ENCODE results near the gene ADPRHL1.

ADPRHL1 gene

GRCh38 chr13:113452942-113453901 lies at the start of gene ADPRHL1:
ADPRHL1 (minus strand) TSS chr13:113453488; CDS start chr13:113453437, 51 bp downstream.
- H3K27ac ChIP-seq (ENCODE audit: low read length) = no peak within 1 kb of the TSS
- no peak within 1 kb of the TSS for H3K4me3 ChIP-seq (ENCODE audit: low read length)
- H3K9me3 ChIP-seq (ENCODE audit: control insufficient read depth, low read depth, low read length) = no peaks in the 10 kb centered on the region

GRCh38 chr13:113502686-113503085 lies 49.4 kb upstream of the ADPRHL1 start:
- H3K4me3 ChIP-seq (ENCODE audit: low read length) = no peak overlapping the region
- H3K9me3 ChIP-seq (ENCODE audit: control insufficient read depth, low read depth, low read length) = no peaks in the 10 kb centered on the region
- H3K27ac ChIP-seq (ENCODE audit: low read length) = no peak overlapping the region
- no peaks in the 10 kb centered on the region for H3K4me1 ChIP-seq (ENCODE audit: control insufficient read depth, low read depth, low read length)
- H3K36me3 ChIP-seq (ENCODE audit: control insufficient read depth, low read depth, low read length) = peaks cover 65% of the 10 kb centered on the region
- H3K27me3 ChIP-seq (ENCODE audit: control insufficient read depth, insufficient read depth, low read length) = no peaks in the 10 kb centered on the region
- no peak overlapping the region for H3K9ac ChIP-seq (ENCODE audit: low read length)

More at GRCh38 chr13:113452942-113453901, at the start of gene ADPRHL1:
- Histone ChIP-seq H3K9ac (ENCODE audit: low read length) (no peak within 1 kb of the TSS), H3K4me1 (ENCODE audit: control insufficient read depth, low read depth, low read length) (no peaks in the 10 kb centered on the region), H3K27me3 (ENCODE audit: control insufficient read depth, insufficient read depth, low read length) (no peaks in the 10 kb centered on the region), H3K36me3 (ENCODE audit: control insufficient read depth, low read depth, low read length) (peaks cover 37% of the 10 kb centered on the region)

GRCh38 chr13:113500530-113501265 lies 47.4 kb upstream of the ADPRHL1 start:
- no peak overlapping the region for H3K27ac ChIP-seq (ENCODE audit: low read length)
- no peak overlapping the region for H3K4me3 ChIP-seq (ENCODE audit: low read length)
- H3K27me3 ChIP-seq (ENCODE audit: control insufficient read depth, insufficient read depth, low read length) = no peaks in the 10 kb centered on the region
- H3K4me1 ChIP-seq (ENCODE audit: control insufficient read depth, low read depth, low read length) = peaks cover under 1% of the 10 kb centered on the region
- peaks cover 74% of the 10 kb centered on the region for H3K36me3 ChIP-seq (ENCODE audit: control insufficient read depth, low read depth, low read length)
- no peak overlapping the region for H3K9ac ChIP-seq (ENCODE audit: low read length)
- no peaks in the 10 kb centered on the region for H3K9me3 ChIP-seq (ENCODE audit: control insufficient read depth, low read depth, low read length)

- Histone ChIP-seq H3K4me1 (ENCODE audit: control insufficient read depth, low read depth, low read length) (peaks cover 8% of the 10 kb centered on the region), H3K27me3 (ENCODE audit: control insufficient read depth, insufficient read depth, low read length) (no peaks in the 10 kb centered on the region), H3K9me3 (ENCODE audit: control insufficient read depth, low read depth, low read length) (no peaks in the 10 kb centered on the region), H3K4me3 (ENCODE audit: low read length) (no peak overlapping the region), H3K9ac (ENCODE audit: low read length) (no peak overlapping the region), H3K36me3 (ENCODE audit: control insufficient read depth, low read depth, low read length) (peaks cover 68% of the 10 kb centered on the region), H3K27ac (ENCODE audit: low read length) (no peak overlapping the region)
These were observed 46.6 kb upstream of the ADPRHL1 start for GRCh38 chr13:113499936-113500335.

GRCh38 chr13:113498905-113499304 lies 45.6 kb upstream of the ADPRHL1 start:
- no peak overlapping the region for H3K27ac ChIP-seq (ENCODE audit: low read length)
- H3K36me3 ChIP-seq (ENCODE audit: control insufficient read depth, low read depth, low read length) = peaks cover 59% of the 10 kb centered on the region
- H3K9me3 ChIP-seq (ENCODE audit: control insufficient read depth, low read depth, low read length) = no peaks in the 10 kb centered on the region
- H3K27me3 ChIP-seq (ENCODE audit: control insufficient read depth, insufficient read depth, low read length) = no peaks in the 10 kb centered on the region
- no peak overlapping the region for H3K9ac ChIP-seq (ENCODE audit: low read length)
- H3K4me3 ChIP-seq (ENCODE audit: low read length) = no peak overlapping the region
- H3K4me1 ChIP-seq (ENCODE audit: control insufficient read depth, low read depth, low read length) = peaks cover 11% of the 10 kb centered on the region

- Histone ChIP-seq H3K27ac (ENCODE audit: low read length) (no peak overlapping the region), H3K9me3 (ENCODE audit: control insufficient read depth, low read depth, low read length) (no peaks in the 10 kb centered on the region), H3K4me1 (ENCODE audit: control insufficient read depth, low read depth, low read length) (peaks cover 25% of the 10 kb centered on the region), H3K27me3 (ENCODE audit: control insufficient read depth, insufficient read depth, low read length) (no peaks in the 10 kb centered on the region), H3K4me3 (ENCODE audit: low read length) (no peak overlapping the region), H3K36me3 (ENCODE audit: control insufficient read depth, low read depth, low read length) (peaks cover 52% of the 10 kb centered on the region), H3K9ac (ENCODE audit: low read length) (no peak overlapping the region)
These were observed 43.9 kb upstream of the ADPRHL1 start for GRCh38 chr13:113497217-113497616.

GRCh38 chr13:113495494-113496210 lies 42.4 kb upstream of the ADPRHL1 start:
- Histone ChIP-seq H3K4me1 (ENCODE audit: control insufficient read depth, low read depth, low read length) (peaks cover 27% of the 10 kb centered on the region), H3K9me3 (ENCODE audit: control insufficient read depth, low read depth, low read length) (no peaks in the 10 kb centered on the region), H3K9ac (ENCODE audit: low read length) (peak overlapping the region; percentile 40), H3K27ac (ENCODE audit: low read length) (peak overlapping the region; percentile 51), H3K36me3 (ENCODE audit: control insufficient read depth, low read depth, low read length) (peaks cover 38% of the 10 kb centered on the region), H3K27me3 (ENCODE audit: control insufficient read depth, insufficient read depth, low read length) (no peaks in the 10 kb centered on the region), H3K4me3 (ENCODE audit: low read length) (peak overlapping the region; percentile 60)

- Histone ChIP-seq H3K27me3 (ENCODE audit: control insufficient read depth, insufficient read depth, low read length) (no peaks in the 10 kb centered on the region), H3K4me1 (ENCODE audit: control insufficient read depth, low read depth, low read length) (peaks cover 27% of the 10 kb centered on the region), H3K9me3 (ENCODE audit: control insufficient read depth, low read depth, low read length) (no peaks in the 10 kb centered on the region), H3K27ac (ENCODE audit: low read length) (no peak overlapping the region), H3K36me3 (ENCODE audit: control insufficient read depth, low read depth, low read length) (peaks cover 18% of the 10 kb centered on the region), H3K9ac (ENCODE audit: low read length) (no peak overlapping the region), H3K4me3 (ENCODE audit: low read length) (no peak overlapping the region)
These were observed 40.1 kb upstream of the ADPRHL1 start for GRCh38 chr13:113493315-113493951.

GRCh38 chr13:113491982-113492381 lies 38.7 kb upstream of the ADPRHL1 start:
- Histone ChIP-seq H3K9ac (ENCODE audit: low read length) (peak overlapping the region; percentile 67), H3K4me1 (ENCODE audit: control insufficient read depth, low read depth, low read length) (peaks cover 27% of the 10 kb centered on the region), H3K27me3 (ENCODE audit: control insufficient read depth, insufficient read depth, low read length) (no peaks in the 10 kb centered on the region), H3K36me3 (ENCODE audit: control insufficient read depth, low read depth, low read length) (peaks cover 7% of the 10 kb centered on the region), H3K9me3 (ENCODE audit: control insufficient read depth, low read depth, low read length) (no peaks in the 10 kb centered on the region), H3K4me3 (ENCODE audit: low read length) (peak overlapping the region; percentile 67), H3K27ac (ENCODE audit: low read length) (no peak overlapping the region)

- Histone ChIP-seq H3K9me3 (ENCODE audit: control insufficient read depth, low read depth, low read length) (no peaks in the 10 kb centered on the region), H3K4me1 (ENCODE audit: control insufficient read depth, low read depth, low read length) (peaks cover 27% of the 10 kb centered on the region), H3K36me3 (ENCODE audit: control insufficient read depth, low read depth, low read length) (peaks cover 2% of the 10 kb centered on the region), H3K9ac (ENCODE audit: low read length) (peak overlapping the region; percentile 67), H3K27me3 (ENCODE audit: control insufficient read depth, insufficient read depth, low read length) (no peaks in the 10 kb centered on the region), H3K4me3 (ENCODE audit: low read length) (peak overlapping the region; percentile 67), H3K27ac (ENCODE audit: low read length) (no peak overlapping the region)
These were observed 38.2 kb upstream of the ADPRHL1 start for GRCh38 chr13:113491418-113491883.

All from iPS-18a (cell line).